GM18951 (cell line): ENCODE data around the gene FGFR3.

Source experiments
- POLR2A ChIP-seq: IDR thresholded peaks from 4 replicates; pipeline ENCODE4 v1.6.1; 2011; ENCODE audit warnings: mild to moderate bottlenecking; ENCODE audit not compliant: insufficient read length, insufficient read depth; ENCODE audit errors: extremely low read depth
- in situ Hi-C: fragments of 300-500 bp; cut with MboI; formaldehyde crosslinking; loops from one replicate; pipeline ENCODE4 v1.12.0; 2022; ENCODE audit warnings: low sequenced_read_pairs, mixed read lengths, inconsistent platforms; ENCODE audit not compliant: unreplicated experiment

The FGFR3 gene

DNA sequence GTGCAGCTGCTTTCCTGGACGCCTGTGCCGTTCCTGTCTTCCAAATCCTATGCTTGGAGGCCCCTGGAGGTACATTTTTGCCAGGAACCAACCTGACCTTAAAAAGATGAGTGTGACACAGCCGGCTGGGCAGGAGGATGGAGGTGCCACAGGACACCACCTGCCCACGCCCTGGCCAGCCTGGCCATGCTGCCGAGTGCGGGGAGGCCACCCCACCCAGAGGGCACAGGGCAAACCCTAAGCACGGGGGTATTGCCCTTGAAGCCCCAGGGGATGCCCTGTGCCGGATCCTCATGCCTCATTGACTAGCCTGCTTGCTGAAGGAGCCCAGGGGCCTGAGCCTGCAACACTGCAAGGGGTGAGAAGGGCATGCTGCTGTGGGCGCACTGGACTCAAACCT, 20.1 kb downstream of the FGFR3 start:
- TF ChIP-seq POLR2A, result no peak
- in situ Hi-C loops, result no loop called here

DNA sequence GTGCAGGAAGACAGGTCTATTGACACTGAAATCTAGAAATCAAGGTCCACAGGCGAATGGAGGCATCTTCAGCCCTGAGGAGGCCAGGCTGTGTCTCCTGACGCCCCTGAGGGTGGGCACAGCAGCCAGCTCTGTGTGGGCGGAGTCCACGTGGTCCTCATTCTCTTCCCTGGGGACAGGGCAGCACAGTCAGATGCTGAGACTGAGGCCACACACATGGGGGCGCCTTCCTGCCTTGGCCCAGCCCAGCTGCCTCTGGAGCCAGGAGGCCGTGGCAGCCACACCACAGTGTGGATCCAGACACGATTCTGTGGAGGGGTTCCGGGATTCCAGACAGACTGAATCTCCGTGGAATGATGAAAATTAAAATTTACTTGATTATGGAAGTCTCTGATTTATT, 20.8 kb downstream of the FGFR3 start:
- no peak for TF ChIP-seq POLR2A
- in situ Hi-C loops, result no loop called here

- in situ Hi-C loops, result no loop called here
- TF ChIP-seq POLR2A, result no peak
Observed at GRCh38 chr4:1814453-1814852, 21.4 kb downstream of the FGFR3 start.

DNA sequence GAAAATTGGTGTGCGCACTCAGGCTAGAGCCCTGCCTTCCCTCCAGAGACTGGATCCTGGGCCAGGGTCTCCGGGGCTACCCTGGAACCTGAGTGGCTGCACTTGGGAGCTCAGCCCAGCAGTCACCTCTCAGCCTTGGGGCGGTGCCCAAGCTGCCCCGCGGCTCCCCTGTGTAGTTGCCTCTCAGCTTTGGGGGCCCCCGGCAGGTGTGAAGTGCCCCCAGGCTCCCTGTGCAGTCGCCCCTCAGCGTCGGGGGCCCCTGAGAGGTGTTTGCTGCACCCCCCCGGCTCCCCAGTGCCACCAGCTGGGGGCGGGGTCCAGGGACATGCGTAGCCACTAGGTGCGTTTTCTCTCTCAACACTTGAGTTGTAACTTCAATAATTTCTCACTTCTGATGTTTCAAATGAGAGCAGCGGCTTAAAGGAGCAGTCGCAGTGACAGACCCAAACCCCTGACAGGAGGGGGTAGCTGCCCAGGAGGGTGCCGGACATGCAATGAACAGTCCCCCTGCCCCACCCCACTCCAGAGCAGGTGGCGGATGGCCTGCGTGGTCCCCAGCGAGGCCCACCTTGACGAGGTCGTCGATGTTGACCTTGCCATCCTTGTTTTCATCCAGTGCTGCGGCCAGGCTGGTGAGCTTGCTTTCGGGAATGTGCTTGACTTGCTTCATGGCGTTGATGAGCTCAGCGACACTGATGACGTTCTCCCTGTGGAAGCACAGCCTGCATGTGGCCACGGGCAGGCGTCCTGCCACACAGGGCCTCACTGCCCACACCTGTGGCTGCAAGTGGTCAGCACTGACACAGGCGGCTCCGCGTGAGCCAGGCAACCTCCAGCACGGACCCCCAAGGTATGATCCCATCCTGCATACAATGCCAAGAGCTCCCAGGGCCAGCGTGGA, 22.3 kb downstream of the FGFR3 start:
- in situ Hi-C loops, result loop anchor here (5.0 kb wide), 1 partner anchor 73 kb away; no protein-coding TSS in a partner anchor
- TF ChIP-seq POLR2A, result no peak

DNA sequence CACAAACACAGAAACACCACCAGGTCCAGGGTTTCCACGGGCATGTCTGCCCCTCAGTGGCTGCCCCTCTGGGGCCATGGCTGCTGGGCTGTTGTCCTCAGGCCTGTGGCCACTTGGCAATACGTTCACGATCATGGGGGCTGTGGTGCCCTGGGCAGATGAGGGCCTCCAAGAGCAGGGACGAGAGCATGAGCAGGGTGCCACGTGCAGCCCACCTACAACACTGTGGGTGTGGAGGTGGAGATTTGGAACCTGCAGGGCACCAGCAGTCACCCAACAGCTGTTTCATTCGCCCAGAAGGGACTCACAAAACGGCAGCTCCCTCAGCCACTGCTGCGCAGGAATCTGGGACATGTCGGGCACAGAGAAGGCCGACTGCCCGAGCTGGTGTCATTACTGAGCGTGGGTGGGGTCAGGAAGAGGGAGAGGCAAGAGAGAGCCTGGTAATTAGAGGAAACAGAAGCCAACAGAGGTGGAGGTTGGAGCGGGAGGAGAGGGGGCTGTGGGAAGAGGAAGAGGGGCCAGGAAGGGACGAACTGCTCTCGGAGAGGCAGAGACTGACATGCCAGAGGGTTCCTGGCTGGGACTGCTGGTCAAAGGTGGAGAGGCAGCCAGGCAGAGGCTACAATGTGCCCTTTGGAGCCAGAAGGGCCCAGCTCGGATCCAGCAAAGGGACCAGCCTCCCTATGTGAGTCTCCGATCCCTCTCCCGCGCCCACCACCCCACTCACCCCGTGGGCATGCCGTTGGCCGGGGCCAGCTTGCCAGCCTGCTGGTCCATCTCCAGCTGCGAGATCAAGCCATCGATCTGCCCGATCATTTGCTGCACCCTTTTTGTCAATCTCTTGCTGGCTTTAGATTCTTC, 23.1 kb downstream of the FGFR3 start:
- TF ChIP-seq POLR2A, result no peak
- in situ Hi-C loops, result loop anchor here (5.0 kb wide), 1 partner anchor 74 kb away; no protein-coding TSS in a partner anchor

GRCh38 chr4:1819284-1819683, 26.2 kb downstream of the FGFR3 start:
- in situ Hi-C loops, result loop anchor here (5.0 kb wide), 1 partner anchor 77 kb away; no protein-coding TSS in a partner anchor

DNA sequence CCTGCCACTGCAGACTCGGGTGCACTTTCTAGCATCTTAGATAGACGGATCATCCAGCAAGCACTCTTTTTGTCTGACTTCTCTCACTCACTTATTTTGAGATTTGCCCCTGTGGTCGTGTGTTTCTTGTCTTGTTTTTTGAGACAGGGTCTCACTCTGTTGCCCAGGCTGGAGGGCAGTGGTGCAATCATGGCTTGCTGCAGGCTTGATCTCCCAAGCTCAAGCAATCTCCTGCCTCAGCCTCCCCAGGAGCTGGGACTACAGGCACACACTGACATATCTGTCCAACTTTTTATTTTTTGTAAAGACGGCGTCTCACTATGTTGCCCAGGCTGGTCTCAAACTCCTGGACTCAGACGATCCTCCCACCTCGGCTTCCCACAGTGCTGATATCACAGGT, 26.7 kb downstream of the FGFR3 start:
- no peak for TF ChIP-seq POLR2A
- in situ Hi-C loops, result loop anchor here (5.0 kb wide), 1 partner anchor 78 kb away; no protein-coding TSS in a partner anchor

More at GRCh38 chr4:1819284-1819683, 26.2 kb downstream of the FGFR3 start:
- no peak for TF ChIP-seq POLR2A

DNA sequence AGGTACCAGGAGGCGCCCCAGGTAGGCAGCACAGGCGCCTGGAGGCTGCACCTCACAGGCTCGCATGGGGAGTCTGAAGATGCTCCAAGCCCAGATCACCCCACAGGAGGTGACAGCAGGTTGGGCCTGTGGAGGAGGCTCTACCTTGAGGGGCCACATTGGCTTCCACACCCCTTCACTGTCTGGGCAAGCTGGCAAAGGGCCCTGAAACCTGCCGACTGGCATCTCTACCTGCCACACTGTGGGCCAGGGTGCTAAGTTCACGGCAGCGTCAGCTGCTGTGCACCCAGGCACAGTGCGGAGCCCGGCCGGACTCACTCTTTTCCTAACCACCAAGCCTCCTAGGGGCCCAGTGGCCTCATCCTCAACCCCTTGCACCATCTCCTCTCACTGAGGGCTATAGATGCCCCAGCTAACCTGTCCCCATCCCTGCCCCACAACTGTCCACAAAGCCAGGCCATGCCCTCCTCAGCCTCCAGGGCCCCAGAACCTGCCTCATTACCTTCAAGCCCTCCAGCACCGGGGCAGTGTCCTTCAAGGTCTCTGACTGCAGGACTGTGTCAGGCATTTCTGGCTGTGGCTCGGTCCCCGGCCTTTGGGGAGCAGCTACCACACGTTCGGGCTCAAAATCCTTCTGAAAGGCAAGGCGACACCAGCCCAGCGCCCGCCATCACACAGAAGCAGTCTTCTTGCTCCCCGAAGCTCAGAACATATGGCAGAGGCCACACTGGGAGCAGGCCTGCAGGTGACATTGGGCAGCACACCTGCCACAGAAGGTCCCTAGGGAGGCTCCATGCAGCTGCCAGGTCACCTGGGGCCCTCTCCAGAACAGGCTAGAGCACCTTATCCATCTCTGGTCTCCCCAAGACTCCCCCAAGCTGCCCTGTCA, 28.8 kb downstream of the FGFR3 start:
- TF ChIP-seq POLR2A, result no peak
- in situ Hi-C loops, result no loop called here

- in situ Hi-C loops, result no loop called here
- TF ChIP-seq POLR2A, result no peak
Observed at GRCh38 chr4:1822568-1823544, 29.8 kb downstream of the FGFR3 start.

DNA sequence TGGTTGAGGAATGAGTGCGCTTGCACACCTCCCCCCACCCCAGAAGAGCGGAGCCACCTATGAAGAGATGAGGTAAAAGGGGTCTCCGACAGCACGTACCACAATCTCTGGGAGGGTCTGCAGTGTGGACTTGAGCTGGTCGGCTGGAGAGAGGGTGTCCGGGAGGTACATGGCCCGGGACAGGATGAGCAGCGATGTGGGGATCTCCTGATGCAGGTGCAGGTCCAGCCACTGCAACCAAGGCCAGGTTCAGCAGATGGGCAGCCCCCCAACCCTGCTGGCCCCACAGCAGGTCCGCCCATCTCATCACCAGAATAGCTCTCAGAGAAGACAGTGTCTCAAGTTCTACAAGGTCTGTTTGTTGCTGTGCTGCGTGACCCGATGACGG, 30.4 kb downstream of the FGFR3 start:
- in situ Hi-C loops, result no loop called here
- no peak for TF ChIP-seq POLR2A

GRCh38 chr4:1824746-1825145, 31.7 kb downstream of the FGFR3 start:
- no peak for TF ChIP-seq POLR2A
- in situ Hi-C loops, result no loop called here
